ENCODE results near the gene HAO1. TPM values are rescaled to one million over a fixed set of nuclear protein-coding genes. Genes with fewer than 3 reads are reported as not detected.

The HAO1 gene
- total RNA-seq, 4 donors from 2014 or later, result not detected

GRCh38 chr20:7903429-7903828, 36.8 kb downstream of the HAO1 start:
- TF ChIP-seq, protein P1, sequence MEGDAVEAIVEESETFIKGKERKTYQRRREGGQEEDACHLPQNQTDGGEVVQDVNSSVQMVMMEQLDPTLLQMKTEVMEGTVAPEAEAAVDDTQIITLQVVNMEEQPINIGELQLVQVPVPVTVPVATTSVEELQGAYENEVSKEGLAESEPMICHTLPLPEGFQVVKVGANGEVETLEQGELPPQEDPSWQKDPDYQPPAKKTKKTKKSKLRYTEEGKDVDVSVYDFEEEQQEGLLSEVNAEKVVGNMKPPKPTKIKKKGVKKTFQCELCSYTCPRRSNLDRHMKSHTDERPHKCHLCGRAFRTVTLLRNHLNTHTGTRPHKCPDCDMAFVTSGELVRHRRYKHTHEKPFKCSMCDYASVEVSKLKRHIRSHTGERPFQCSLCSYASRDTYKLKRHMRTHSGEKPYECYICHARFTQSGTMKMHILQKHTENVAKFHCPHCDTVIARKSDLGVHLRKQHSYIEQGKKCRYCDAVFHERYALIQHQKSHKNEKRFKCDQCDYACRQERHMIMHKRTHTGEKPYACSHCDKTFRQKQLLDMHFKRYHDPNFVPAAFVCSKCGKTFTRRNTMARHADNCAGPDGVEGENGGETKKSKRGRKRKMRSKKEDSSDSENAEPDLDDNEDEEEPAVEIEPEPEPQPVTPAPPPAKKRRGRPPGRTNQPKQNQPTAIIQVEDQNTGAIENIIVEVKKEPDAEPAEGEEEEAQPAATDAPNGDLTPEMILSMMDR (IDR thresholded peaks at IDR 0.05; ENCODE audit: low read depth), result no peak

GRCh38 chr20:7902879-7903278, 37.4 kb downstream of the HAO1 start:
- TF ChIP-seq, protein P1 (IDR thresholded peaks at IDR 0.05; ENCODE audit: low read depth), result no peak

DNA sequence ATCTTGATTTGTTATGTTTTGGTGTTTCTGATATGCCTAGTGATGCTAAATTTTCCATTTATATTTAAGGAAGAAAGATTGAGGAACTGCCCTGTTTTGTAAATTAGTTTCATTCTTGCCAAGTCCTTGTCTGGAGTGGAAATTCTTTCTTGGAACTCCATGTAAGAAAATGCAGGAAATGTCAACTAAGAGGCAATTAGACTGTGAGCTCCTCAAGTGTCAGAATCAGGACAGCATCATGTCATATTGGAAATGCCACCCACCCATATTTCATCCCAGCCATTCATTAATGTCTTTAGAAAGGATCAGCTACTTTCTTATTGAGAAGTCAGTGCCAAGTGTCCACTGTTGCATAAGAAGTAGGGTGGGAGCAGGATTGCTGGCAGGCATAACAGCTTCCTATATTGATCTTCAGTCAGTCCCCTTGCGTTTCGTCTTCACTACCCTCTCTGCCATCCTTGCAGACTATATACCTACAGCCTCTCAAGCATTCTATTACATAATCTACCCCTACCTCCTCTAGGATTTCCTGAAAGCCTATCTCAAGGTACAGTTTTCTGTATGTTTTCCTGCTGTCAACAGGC, 42.4 kb downstream of the HAO1 start:
- TF ChIP-seq, protein P1 (IDR thresholded peaks at IDR 0.05; ENCODE audit: low read depth), result no peak

DNA sequence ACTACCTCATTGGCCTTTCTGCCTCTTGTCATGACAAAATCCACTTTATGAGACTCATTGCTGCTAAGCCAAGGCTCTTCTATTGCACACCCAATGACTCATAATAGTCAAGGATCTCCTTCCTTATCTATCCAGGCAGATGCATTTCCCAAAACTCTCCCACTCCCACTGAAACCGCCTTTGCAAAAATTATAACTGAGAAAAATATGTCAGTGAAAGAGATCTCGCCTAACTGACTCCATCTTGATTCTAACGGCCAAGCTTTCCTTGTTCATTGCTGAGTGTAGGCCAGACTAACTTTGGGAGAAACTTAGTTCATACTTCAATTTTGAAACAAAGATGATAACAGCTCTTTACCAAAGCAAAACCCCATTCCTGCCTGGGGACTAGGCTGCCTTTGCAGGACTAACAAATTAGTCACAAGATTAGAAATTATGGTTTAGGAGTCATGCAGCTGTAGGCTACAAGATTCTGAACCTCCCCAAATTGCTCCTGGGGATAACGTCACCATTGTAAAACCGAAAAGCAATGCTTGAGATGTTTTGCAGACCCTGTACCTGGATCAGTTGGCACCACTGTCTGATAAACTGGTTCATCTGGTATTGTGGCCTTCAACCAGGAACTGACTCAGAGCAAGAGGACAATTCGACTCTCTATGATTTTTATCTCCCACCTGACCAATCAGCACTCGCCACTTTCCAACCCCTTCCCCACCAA, 47.1 kb downstream of the HAO1 start:
- TF ChIP-seq, protein P1 (IDR thresholded peaks at IDR 0.05; ENCODE audit: low read depth), result no peak

DNA sequence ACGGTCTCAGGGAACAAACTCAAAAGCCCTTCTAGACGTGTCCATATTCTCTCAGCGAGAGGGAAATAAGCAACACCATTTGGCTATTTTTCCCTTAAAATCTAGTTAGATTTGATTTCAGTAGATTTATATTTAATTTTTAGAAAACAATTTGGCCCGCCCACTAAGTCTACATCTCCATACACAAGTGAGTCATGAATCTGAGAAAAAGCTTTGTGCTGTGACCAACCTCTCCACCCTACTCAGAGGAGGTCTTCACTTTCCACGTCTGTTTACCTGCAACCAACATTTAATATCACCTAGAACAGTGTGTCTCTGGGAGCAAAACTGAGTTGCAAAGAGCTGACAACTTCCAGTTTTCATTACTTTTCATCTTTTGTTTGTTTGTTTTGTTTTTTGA, 48.6 kb downstream of the HAO1 start:
- TF ChIP-seq, protein P1 (IDR thresholded peaks at IDR 0.05; ENCODE audit: low read depth), result no peak

GRCh38 chr20:7889736-7890135, 50.5 kb downstream of the HAO1 start:
- TF ChIP-seq, protein P1 (IDR thresholded peaks at IDR 0.05; ENCODE audit: low read depth), result no peak

DNA sequence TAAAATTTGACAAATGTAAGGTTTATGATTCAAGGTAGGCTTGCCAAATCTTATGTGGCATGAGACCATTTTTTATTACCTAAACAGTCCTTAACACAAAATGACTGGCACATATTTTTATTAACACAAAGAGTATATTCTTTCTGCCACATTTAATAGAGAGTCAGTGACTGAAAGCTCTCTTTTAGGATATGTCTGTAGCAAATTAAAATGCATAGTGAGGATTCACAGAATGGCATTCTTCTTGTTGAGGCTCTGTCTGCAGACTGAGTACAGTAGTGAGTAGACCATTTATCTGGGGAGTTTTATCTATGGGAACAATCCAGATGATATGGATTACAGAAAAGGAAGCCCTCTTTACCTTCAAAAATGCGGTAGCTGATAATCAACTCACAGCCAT, 56.5 kb downstream of the HAO1 start:
- TF ChIP-seq, protein P1 (IDR thresholded peaks at IDR 0.05; ENCODE audit: low read depth), result no peak

Data from subcutaneous adipose tissue (tissue), 4 donors.